ENCODE data around the gene NRCAM.

The NRCAM gene

GRCh38 chr7:108374899-108375298 is 81.3 kb downstream of the NRCAM start:
- no peaks in the 10 kb centered on the region for H3K4me1 ChIP-seq (ENCODE audit: control insufficient read depth, low read depth, low read length)
- no peak overlapping the region for H3K23ac ChIP-seq (ENCODE audit: low read length)
- H3K4ac ChIP-seq (ENCODE audit: low read depth, low read length) = no peak overlapping the region
- no peak overlapping the region for H4K5ac ChIP-seq (ENCODE audit: low read length)
- H3K27ac ChIP-seq (ENCODE audit: low read depth, low read length) = no peak overlapping the region
- no peak overlapping the region for H3K56ac ChIP-seq (ENCODE audit: low read length)
- H3K79me1 ChIP-seq (ENCODE audit: low read length) = no peaks in the 10 kb centered on the region
- no peak overlapping the region for H4K8ac ChIP-seq (ENCODE audit: low read depth, low read length)
- no peak overlapping the region for H3K4me3 ChIP-seq (ENCODE audit: low read length)
- H3K79me2 ChIP-seq (ENCODE audit: control insufficient read depth, insufficient read depth, low read length) = no peaks in the 10 kb centered on the region
- no peak overlapping the region for H3K4me2 ChIP-seq (ENCODE audit: low read length)
- H2BK15ac ChIP-seq (replicated peaks; ENCODE audit: low read depth) = no peak overlapping the region
- DNase-seq = no peak
- no peak overlapping the region for H3K18ac ChIP-seq (ENCODE audit: low read length)
- no peak overlapping the region for H2BK5ac ChIP-seq (ENCODE audit: low read length)
- H2AK5ac ChIP-seq (ENCODE audit: low read length) = no peak overlapping the region
- no peaks in the 10 kb centered on the region for H3K36me3 ChIP-seq (ENCODE audit: control insufficient read depth, insufficient read depth, low read length)
- H2BK120ac ChIP-seq (ENCODE audit: low read depth, low read length) = no peak overlapping the region
- no peak overlapping the region for H3K9ac ChIP-seq (ENCODE audit: low read length)
- H3K27me3 ChIP-seq (ENCODE audit: insufficient read depth, low read length, poor library complexity) = no peaks in the 10 kb centered on the region

GRCh38 chr7:108372618-108373017 is 83.6 kb downstream of the NRCAM start:
- Histone ChIP-seq H3K4me2 (ENCODE audit: low read length) (no peak overlapping the region), H3K27ac (ENCODE audit: low read depth, low read length) (no peak overlapping the region), H2BK15ac (replicated peaks; ENCODE audit: low read depth) (no peak overlapping the region), H3K27me3 (ENCODE audit: insufficient read depth, low read length, poor library complexity) (no peaks in the 10 kb centered on the region), H2BK120ac (ENCODE audit: low read depth, low read length) (no peak overlapping the region), H3K56ac (ENCODE audit: low read length) (no peak overlapping the region), H3K4me3 (ENCODE audit: low read length) (no peak overlapping the region), H3K79me2 (ENCODE audit: control insufficient read depth, insufficient read depth, low read length) (no peaks in the 10 kb centered on the region), H3K18ac (ENCODE audit: low read length) (no peak overlapping the region), H3K4me1 (ENCODE audit: control insufficient read depth, low read depth, low read length) (no peaks in the 10 kb centered on the region), H3K9ac (ENCODE audit: low read length) (no peak overlapping the region), H4K5ac (ENCODE audit: low read length) (no peak overlapping the region), H3K4ac (ENCODE audit: low read depth, low read length) (no peak overlapping the region), H3K23ac (ENCODE audit: low read length) (no peak overlapping the region), H2AK5ac (ENCODE audit: low read length) (no peak overlapping the region), H4K8ac (ENCODE audit: low read depth, low read length) (no peak overlapping the region), H3K79me1 (ENCODE audit: low read length) (no peaks in the 10 kb centered on the region), H2BK5ac (ENCODE audit: low read length) (no peak overlapping the region), H3K36me3 (ENCODE audit: control insufficient read depth, insufficient read depth, low read length) (no peaks in the 10 kb centered on the region)
- no peak for DNase-seq
- no CpG with 5 or more reads among the region's 2 CpGs for WGBS (ENCODE audit: extremely low coverage, insufficient coverage, low lambda C conversion rate)

- no CpG with 5 or more reads among the region's 2 CpGs for WGBS (ENCODE audit: extremely low coverage, insufficient coverage, low lambda C conversion rate)
- Histone ChIP-seq H3K4me1 (ENCODE audit: control insufficient read depth, low read depth, low read length) (no peaks in the 10 kb centered on the region), H3K27ac (ENCODE audit: low read depth, low read length) (no peak overlapping the region), H3K9ac (ENCODE audit: low read length) (no peak overlapping the region), H3K56ac (ENCODE audit: low read length) (no peak overlapping the region), H2AK5ac (ENCODE audit: low read length) (no peak overlapping the region), H2BK120ac (ENCODE audit: low read depth, low read length) (no peak overlapping the region), H3K4me2 (ENCODE audit: low read length) (no peak overlapping the region), H3K4me3 (ENCODE audit: low read length) (no peak overlapping the region), H2BK15ac (replicated peaks; ENCODE audit: low read depth) (no peak overlapping the region), H3K23ac (ENCODE audit: low read length) (no peak overlapping the region), H4K5ac (ENCODE audit: low read length) (no peak overlapping the region), H3K79me1 (ENCODE audit: low read length) (no peaks in the 10 kb centered on the region), H3K27me3 (ENCODE audit: insufficient read depth, low read length, poor library complexity) (no peaks in the 10 kb centered on the region), H3K18ac (ENCODE audit: low read length) (no peak overlapping the region), H2BK5ac (ENCODE audit: low read length) (no peak overlapping the region), H3K4ac (ENCODE audit: low read depth, low read length) (no peak overlapping the region), H4K8ac (ENCODE audit: low read depth, low read length) (no peak overlapping the region), H3K36me3 (ENCODE audit: control insufficient read depth, insufficient read depth, low read length) (no peaks in the 10 kb centered on the region), H3K79me2 (ENCODE audit: control insufficient read depth, insufficient read depth, low read length) (no peaks in the 10 kb centered on the region)
- no peak for DNase-seq
These were observed 85.6 kb downstream of the NRCAM start for GRCh38 chr7:108370616-108371015.

- no peak overlapping the region for H2BK5ac ChIP-seq (ENCODE audit: low read length)
- H2BK15ac ChIP-seq (replicated peaks; ENCODE audit: low read depth) = no peak overlapping the region
- no peak overlapping the region for H3K27ac ChIP-seq (ENCODE audit: low read depth, low read length)
- no peak overlapping the region for H3K4me2 ChIP-seq (ENCODE audit: low read length)
- H2AK5ac ChIP-seq (ENCODE audit: low read length) = no peak overlapping the region
- H3K4me3 ChIP-seq (ENCODE audit: low read length) = no peak overlapping the region
- no peaks in the 10 kb centered on the region for H3K27me3 ChIP-seq (ENCODE audit: insufficient read depth, low read length, poor library complexity)
- H3K4ac ChIP-seq (ENCODE audit: low read depth, low read length) = no peak overlapping the region
- H3K79me1 ChIP-seq (ENCODE audit: low read length) = no peaks in the 10 kb centered on the region
- H3K23ac ChIP-seq (ENCODE audit: low read length) = no peak overlapping the region
- no peak for DNase-seq
- H4K5ac ChIP-seq (ENCODE audit: low read length) = no peak overlapping the region
- H2BK120ac ChIP-seq (ENCODE audit: low read depth, low read length) = no peak overlapping the region
- H4K8ac ChIP-seq (ENCODE audit: low read depth, low read length) = no peak overlapping the region
- no peaks in the 10 kb centered on the region for H3K79me2 ChIP-seq (ENCODE audit: control insufficient read depth, insufficient read depth, low read length)
- no peak overlapping the region for H3K56ac ChIP-seq (ENCODE audit: low read length)
- H3K18ac ChIP-seq (ENCODE audit: low read length) = no peak overlapping the region
- no peaks in the 10 kb centered on the region for H3K36me3 ChIP-seq (ENCODE audit: control insufficient read depth, insufficient read depth, low read length)
- no peak overlapping the region for H3K9ac ChIP-seq (ENCODE audit: low read length)
- H3K4me1 ChIP-seq (ENCODE audit: control insufficient read depth, low read depth, low read length) = no peaks in the 10 kb centered on the region
- WGBS (ENCODE audit: extremely low coverage, insufficient coverage, low lambda C conversion rate) = no CpG with 5 or more reads among the region's 5 CpGs
These were observed 87.8 kb downstream of the NRCAM start for GRCh38 chr7:108368466-108368865.

GRCh38 chr7:108367946-108368345 is 88.3 kb downstream of the NRCAM start:
- DNase-seq = peak; percentile 57
- H3K27me3 ChIP-seq (ENCODE audit: insufficient read depth, low read length, poor library complexity) = no peaks in the 10 kb centered on the region
- H2BK5ac ChIP-seq (ENCODE audit: low read length) = no peak overlapping the region
- H3K23ac ChIP-seq (ENCODE audit: low read length) = no peak overlapping the region
- no peak overlapping the region for H3K56ac ChIP-seq (ENCODE audit: low read length)
- no peak overlapping the region for H3K9ac ChIP-seq (ENCODE audit: low read length)
- no peaks in the 10 kb centered on the region for H3K79me1 ChIP-seq (ENCODE audit: low read length)
- H3K4ac ChIP-seq (ENCODE audit: low read depth, low read length) = no peak overlapping the region
- H4K5ac ChIP-seq (ENCODE audit: low read length) = no peak overlapping the region
- no peak overlapping the region for H2AK5ac ChIP-seq (ENCODE audit: low read length)
- no CpG with 5 or more reads among the region's 6 CpGs for WGBS (ENCODE audit: extremely low coverage, insufficient coverage, low lambda C conversion rate)
- no peak overlapping the region for H3K18ac ChIP-seq (ENCODE audit: low read length)
- H4K8ac ChIP-seq (ENCODE audit: low read depth, low read length) = no peak overlapping the region
- H3K27ac ChIP-seq (ENCODE audit: low read depth, low read length) = no peak overlapping the region
- H3K4me1 ChIP-seq (ENCODE audit: control insufficient read depth, low read depth, low read length) = no peaks in the 10 kb centered on the region
- no peaks in the 10 kb centered on the region for H3K36me3 ChIP-seq (ENCODE audit: control insufficient read depth, insufficient read depth, low read length)
- H3K79me2 ChIP-seq (ENCODE audit: control insufficient read depth, insufficient read depth, low read length) = no peaks in the 10 kb centered on the region
- no peak overlapping the region for H3K4me2 ChIP-seq (ENCODE audit: low read length)
- H2BK15ac ChIP-seq (replicated peaks; ENCODE audit: low read depth) = no peak overlapping the region
- no peak overlapping the region for H3K4me3 ChIP-seq (ENCODE audit: low read length)
- H2BK120ac ChIP-seq (ENCODE audit: low read depth, low read length) = no peak overlapping the region

GRCh38 chr7:108367314-108367713 is 88.9 kb downstream of the NRCAM start:
- no peak overlapping the region for H4K5ac ChIP-seq (ENCODE audit: low read length)
- H2BK120ac ChIP-seq (ENCODE audit: low read depth, low read length) = no peak overlapping the region
- no peak overlapping the region for H2AK5ac ChIP-seq (ENCODE audit: low read length)
- no peak overlapping the region for H3K4ac ChIP-seq (ENCODE audit: low read depth, low read length)
- H3K27ac ChIP-seq (ENCODE audit: low read depth, low read length) = no peak overlapping the region
- no peak overlapping the region for H2BK15ac ChIP-seq (replicated peaks; ENCODE audit: low read depth)
- no peaks in the 10 kb centered on the region for H3K79me1 ChIP-seq (ENCODE audit: low read length)
- H4K8ac ChIP-seq (ENCODE audit: low read depth, low read length) = no peak overlapping the region
- H3K27me3 ChIP-seq (ENCODE audit: insufficient read depth, low read length, poor library complexity) = no peaks in the 10 kb centered on the region
- DNase-seq = no peak
- no peak overlapping the region for H3K23ac ChIP-seq (ENCODE audit: low read length)
- no peaks in the 10 kb centered on the region for H3K79me2 ChIP-seq (ENCODE audit: control insufficient read depth, insufficient read depth, low read length)
- H3K4me2 ChIP-seq (ENCODE audit: low read length) = no peak overlapping the region
- H3K36me3 ChIP-seq (ENCODE audit: control insufficient read depth, insufficient read depth, low read length) = no peaks in the 10 kb centered on the region
- H3K18ac ChIP-seq (ENCODE audit: low read length) = no peak overlapping the region
- H3K4me1 ChIP-seq (ENCODE audit: control insufficient read depth, low read depth, low read length) = no peaks in the 10 kb centered on the region
- no peak overlapping the region for H2BK5ac ChIP-seq (ENCODE audit: low read length)
- no peak overlapping the region for H3K9ac ChIP-seq (ENCODE audit: low read length)
- H3K56ac ChIP-seq (ENCODE audit: low read length) = no peak overlapping the region
- H3K4me3 ChIP-seq (ENCODE audit: low read length) = no peak overlapping the region
